GM12874 (cell line): Measurements from ENCODE around the gene MRC2.

ENCODE experiments used
- TF ChIP-seq, protein P1 (sequence below): IDR thresholded peaks from 2 replicates; pipeline ENCODE4 v1.5.1; 2011; ENCODE audit warnings: low read depth, mild to moderate bottlenecking, control low read depth, low read length, moderate library complexity; ENCODE audit not compliant: insufficient read depth

MRC2 gene

DNA sequence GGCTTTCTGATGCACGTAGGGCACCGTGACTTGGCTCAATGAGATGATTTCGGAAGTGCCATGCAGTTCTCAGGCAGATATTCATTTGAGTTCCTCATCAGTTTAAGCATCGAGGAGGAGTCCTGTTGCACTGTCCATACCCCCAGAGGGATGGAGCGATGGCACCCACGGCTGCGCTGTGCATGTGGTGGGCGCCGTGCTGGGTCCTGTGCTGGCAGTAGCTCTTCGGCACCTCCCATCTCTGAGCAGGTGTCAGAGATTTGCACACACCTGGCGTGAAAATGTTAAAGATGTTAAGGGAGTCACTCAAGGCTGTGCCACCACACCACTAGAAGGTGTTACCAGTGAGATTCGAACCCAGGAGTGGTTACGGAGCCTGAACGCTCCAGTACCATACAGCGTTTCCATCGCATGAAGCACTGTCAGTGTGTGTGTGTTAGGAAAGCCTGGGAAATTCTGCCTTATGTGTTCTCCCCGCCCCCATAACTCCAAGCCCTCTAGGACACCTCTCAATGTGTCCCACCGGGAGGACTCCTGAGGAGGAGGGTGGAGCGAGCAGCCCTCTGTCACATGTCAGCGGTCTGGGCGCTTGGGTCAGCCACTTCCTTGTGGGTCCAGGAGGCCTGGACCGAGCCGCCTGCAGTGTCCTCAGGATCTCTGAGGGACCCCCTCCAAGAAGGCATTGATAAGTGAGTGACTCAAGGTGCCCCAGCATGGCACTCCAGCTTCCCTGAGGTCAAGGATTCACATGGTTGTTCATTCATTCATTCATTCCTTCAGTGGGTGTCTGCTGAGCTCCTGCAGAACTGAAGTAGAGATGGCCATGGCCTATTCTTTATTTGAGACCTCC is 3.8 kb downstream of the MRC2 start:
- TF ChIP-seq, protein P1, sequence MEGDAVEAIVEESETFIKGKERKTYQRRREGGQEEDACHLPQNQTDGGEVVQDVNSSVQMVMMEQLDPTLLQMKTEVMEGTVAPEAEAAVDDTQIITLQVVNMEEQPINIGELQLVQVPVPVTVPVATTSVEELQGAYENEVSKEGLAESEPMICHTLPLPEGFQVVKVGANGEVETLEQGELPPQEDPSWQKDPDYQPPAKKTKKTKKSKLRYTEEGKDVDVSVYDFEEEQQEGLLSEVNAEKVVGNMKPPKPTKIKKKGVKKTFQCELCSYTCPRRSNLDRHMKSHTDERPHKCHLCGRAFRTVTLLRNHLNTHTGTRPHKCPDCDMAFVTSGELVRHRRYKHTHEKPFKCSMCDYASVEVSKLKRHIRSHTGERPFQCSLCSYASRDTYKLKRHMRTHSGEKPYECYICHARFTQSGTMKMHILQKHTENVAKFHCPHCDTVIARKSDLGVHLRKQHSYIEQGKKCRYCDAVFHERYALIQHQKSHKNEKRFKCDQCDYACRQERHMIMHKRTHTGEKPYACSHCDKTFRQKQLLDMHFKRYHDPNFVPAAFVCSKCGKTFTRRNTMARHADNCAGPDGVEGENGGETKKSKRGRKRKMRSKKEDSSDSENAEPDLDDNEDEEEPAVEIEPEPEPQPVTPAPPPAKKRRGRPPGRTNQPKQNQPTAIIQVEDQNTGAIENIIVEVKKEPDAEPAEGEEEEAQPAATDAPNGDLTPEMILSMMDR: no peak

DNA sequence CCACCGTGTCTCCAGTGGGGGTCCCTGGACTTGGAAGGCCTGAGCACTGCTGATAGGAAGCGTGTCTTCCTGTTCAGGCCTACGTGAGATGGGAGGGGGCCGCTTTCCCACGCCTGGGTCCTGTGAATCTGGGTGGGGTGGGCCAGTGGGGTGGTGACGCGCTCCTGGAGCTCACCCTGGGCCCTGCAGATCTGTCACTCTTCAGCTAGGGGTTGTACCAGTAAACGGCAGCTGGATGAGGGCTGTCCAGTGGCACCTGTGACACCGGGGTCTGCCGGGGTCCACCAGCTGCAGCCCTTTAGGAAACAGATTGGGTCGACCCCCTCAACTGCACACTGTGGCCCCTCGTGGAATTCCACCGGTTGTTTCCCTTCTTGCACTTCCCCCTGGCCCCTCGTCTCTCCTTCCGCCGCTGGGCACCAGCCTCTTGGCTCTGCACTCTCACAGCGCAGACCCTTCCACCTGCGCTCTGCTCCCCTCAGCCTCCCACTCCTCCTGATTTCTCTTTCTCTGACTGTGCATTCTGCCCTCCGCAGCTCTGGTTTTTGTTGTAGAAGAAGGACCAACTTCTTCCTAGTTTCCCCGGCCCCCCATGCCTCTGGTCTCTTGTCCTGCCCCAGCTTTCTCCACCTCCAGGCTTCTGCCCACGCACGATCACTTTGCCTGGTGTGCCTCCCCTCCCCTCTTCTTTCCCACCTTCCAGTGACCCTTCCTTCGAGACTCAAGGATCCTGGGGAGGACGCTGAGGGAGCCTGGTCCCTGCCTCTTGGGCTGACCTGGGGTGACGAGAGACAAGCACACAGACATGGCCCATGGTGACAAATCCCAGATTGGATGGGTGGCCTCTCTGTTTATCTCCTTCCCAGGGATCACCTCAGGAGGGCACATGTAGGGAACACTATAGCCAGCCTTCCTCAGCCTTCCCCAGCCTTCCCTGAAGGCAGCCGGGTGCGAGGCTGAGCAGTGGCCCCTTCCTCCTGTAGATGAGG is 4.8 kb downstream of the MRC2 start:
- TF ChIP-seq, protein P1: no peak

DNA sequence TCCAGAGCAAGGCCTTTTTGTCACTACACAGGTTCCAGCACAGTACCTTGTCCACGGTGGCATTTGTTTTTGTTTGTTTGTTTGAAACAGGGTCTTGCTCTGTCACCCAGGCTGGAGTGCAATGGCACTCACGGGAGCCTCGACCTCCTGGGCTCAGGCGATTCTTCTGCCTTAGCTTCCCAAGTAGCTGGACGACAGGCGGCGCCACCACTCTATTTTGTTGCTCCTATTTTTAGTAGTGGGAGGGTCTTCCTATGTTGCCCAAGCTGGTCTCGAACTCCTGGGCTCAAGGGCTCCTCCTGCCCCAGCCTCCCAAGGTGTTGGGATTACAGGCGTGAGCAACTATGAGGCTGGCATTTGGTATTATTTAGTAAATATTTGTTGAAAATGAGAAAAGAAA is 10.3 kb downstream of the MRC2 start:
- TF ChIP-seq, protein P1: no peak

DNA sequence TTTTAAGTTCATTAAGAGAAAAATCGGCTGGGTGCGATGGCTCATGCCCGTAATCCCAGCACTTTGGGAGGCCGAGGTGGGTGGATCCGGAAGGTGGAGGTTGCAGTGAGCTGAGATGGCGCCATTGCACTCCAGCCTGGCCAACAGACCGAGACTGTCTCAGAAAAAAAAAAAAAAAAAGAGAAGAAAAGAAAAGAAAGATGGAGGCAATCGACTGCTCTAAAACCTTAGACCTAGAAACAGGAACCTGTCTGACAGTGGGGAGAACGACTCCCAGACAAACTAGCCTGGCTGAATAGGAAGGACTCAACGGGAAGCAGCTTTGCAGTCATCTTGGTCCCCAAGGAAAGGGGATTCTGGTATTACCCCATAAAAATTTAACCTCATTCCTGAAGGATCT is 13.7 kb downstream of the MRC2 start:
- TF ChIP-seq, protein P1: no peak

DNA sequence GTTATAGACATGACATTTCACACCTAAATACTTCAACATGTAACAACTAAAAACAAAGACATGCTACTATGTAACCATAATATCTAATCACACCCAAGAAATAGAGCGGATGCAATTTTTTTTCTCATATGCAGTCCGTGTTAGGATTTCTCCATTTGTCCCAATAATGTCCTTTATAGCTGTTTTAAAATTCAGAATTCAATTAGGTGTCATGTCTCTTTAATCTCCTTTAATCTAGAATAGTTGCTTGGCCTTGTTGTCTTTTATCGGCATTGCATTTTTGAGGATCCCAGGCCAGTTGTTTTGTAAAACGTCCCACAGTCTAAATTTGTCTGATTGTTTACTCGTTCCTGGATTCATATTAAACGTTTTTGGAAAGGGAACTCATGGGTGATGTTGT is 14.5 kb downstream of the MRC2 start:
- TF ChIP-seq, protein P1: no peak

DNA sequence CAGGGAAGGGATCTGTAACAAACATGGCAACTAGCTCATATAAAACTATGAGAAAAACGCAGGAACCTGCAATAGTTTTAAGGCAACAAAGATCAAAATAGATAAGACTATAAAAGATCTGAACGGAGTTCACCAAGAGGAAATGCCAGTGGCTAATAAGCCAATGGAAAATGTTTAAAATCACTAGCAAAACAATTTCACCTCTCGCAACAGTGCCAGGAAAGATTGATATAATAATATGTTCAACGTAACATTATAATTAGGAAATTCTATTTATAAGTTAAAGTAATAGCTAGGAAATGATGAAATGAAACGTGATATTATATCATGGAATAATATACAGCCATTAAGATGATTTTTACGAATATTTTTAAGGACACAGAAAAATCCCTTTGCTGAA is 16.0 kb downstream of the MRC2 start:
- TF ChIP-seq, protein P1: no peak

DNA sequence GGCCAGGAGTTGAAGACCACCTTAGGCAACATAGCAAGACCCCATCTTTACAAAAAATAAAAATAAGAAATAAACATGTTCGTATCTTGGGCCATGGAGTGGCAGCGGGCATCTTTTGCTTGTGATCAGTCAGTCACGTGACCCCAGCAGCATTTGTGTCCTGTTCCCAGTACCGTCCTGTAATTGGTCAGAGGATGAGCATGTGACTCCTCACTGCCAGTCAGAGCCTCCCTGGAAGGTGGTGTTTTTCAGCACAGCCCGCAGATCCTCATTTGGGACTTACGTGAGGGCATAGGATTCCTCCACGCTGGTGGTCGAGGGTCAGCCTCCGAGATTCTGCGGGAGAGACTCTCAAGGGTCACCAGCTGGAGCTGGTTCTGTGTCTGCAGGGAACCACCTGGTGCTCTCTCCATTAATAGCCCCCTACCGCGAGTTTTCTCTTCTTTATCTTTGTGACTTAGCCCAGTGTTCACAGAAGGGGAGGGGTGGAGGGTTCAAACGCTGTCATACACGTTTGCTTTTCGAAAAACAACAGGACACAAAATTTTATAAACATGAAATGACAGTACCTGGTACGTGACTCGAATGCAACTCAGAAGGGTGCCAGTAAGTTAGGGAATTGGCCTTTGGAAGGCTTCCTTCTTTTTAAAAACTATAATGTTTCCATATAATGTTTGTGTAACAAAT is 17.2 kb downstream of the MRC2 start:
- TF ChIP-seq, protein P1: no peak
